ENCODE data around the gene DYNLL2. TPM values are rescaled to one million over a fixed set of nuclear protein-coding genes. Genes with fewer than 3 reads are reported as not detected.

The DYNLL2 gene
- total RNA-seq, 1 donor from 2014 or later: 29.4 TPM

GRCh38 chr17:58061672-58062071 is 21.5 kb upstream of the DYNLL2 start:
- DNase-seq (ENCODE audit: low read depth) (no peak), FAIRE-seq (no peak)
- Histone ChIP-seq H3K79me2 (ENCODE audit: insufficient read depth, low read length) (no peaks in the 10 kb centered on the region), H3K27me3 (ENCODE audit: insufficient read depth, low read length) (peaks cover 4% of the 10 kb centered on the region), H3K4me1 (ENCODE audit: insufficient read depth, low read length) (peaks cover 6% of the 10 kb centered on the region), H3K9me3 (ENCODE audit: insufficient read depth, low read depth, low read length) (no peaks in the 10 kb centered on the region), H3K4me3 (ENCODE audit: insufficient read depth, low read depth, low read length) (no peak overlapping the region), H3K4me2 (ENCODE audit: low read length) (no peak overlapping the region), H3K27ac (ENCODE audit: low read depth, low read length) (no peak overlapping the region), H3K9ac (ENCODE audit: low read length) (no peak overlapping the region), H3K36me3 (ENCODE audit: insufficient read depth, low read length) (no peaks in the 10 kb centered on the region), H4K20me1 (ENCODE audit: insufficient read depth, low read length) (no peaks in the 10 kb centered on the region), H2AFZ (ENCODE audit: low read depth, low read length) (no peak overlapping the region)
- Mint-ChIP-seq H3K9me3 (ENCODE audit: unreplicated experiment) (no peaks in the 10 kb centered on the region), H3K36me3 (ENCODE audit: low read depth, unreplicated experiment) (no peaks in the 10 kb centered on the region), H3K27ac (ENCODE audit: unreplicated experiment) (no peak overlapping the region), H3K27me3 (ENCODE audit: low read depth, unreplicated experiment) (peaks cover 43% of the 10 kb centered on the region), H3K4me1 (ENCODE audit: low read depth, unreplicated experiment) (no peaks in the 10 kb centered on the region), H3K4me3 (ENCODE audit: unreplicated experiment) (no peak overlapping the region)
- TF ChIP-seq, protein P1, sequence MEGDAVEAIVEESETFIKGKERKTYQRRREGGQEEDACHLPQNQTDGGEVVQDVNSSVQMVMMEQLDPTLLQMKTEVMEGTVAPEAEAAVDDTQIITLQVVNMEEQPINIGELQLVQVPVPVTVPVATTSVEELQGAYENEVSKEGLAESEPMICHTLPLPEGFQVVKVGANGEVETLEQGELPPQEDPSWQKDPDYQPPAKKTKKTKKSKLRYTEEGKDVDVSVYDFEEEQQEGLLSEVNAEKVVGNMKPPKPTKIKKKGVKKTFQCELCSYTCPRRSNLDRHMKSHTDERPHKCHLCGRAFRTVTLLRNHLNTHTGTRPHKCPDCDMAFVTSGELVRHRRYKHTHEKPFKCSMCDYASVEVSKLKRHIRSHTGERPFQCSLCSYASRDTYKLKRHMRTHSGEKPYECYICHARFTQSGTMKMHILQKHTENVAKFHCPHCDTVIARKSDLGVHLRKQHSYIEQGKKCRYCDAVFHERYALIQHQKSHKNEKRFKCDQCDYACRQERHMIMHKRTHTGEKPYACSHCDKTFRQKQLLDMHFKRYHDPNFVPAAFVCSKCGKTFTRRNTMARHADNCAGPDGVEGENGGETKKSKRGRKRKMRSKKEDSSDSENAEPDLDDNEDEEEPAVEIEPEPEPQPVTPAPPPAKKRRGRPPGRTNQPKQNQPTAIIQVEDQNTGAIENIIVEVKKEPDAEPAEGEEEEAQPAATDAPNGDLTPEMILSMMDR (IDR thresholded peaks at IDR 0.05; ENCODE audit: insufficient read depth, low read depth, low read length): no peak
- no peak for TF ChIP-seq EZH2 (IDR thresholded peaks at IDR 0.05; ENCODE audit: insufficient read depth, low read length)

DNA sequence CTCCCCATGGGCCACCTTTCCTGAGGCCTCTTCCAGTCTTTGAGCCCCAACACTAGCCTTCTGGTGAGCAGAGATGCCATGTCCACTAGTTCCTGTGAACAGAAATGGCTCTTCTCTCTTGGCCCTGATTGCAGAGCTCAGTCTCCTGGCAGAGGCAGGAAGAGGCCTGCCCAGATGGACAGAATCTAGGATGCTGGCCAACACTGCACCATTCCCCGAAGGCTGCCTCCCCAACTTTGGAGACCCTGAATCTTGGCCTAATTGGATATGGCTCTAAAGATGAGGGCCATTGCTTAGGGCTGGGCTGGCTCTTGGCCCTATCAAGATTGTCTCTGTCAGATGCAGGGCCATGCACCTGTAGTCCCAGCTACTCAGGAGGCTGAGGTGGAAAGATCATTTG is 18.0 kb upstream of the DYNLL2 start:
- H2AFZ ChIP-seq (ENCODE audit: low read depth, low read length): no peak overlapping the region
- no peak overlapping the region for H3K9ac ChIP-seq (ENCODE audit: low read length)
- H3K4me2 ChIP-seq (ENCODE audit: low read length): no peak overlapping the region
- Mint-ChIP-seq H3K4me1 (ENCODE audit: low read depth, unreplicated experiment) (no peaks in the 10 kb centered on the region), H3K9me3 (ENCODE audit: unreplicated experiment) (no peaks in the 10 kb centered on the region), H3K27ac (ENCODE audit: unreplicated experiment) (no peak overlapping the region), H3K4me3 (ENCODE audit: unreplicated experiment) (no peak overlapping the region), H3K36me3 (ENCODE audit: low read depth, unreplicated experiment) (no peaks in the 10 kb centered on the region), H3K27me3 (ENCODE audit: low read depth, unreplicated experiment) (peaks cover 37% of the 10 kb centered on the region)
- FAIRE-seq: no peak
- H3K27ac ChIP-seq (ENCODE audit: low read depth, low read length): no peak overlapping the region
- H3K79me2 ChIP-seq (ENCODE audit: insufficient read depth, low read length): no peaks in the 10 kb centered on the region
- TF ChIP-seq, protein P1 (IDR thresholded peaks at IDR 0.05; ENCODE audit: insufficient read depth, low read depth, low read length): no peak
- no peak for TF ChIP-seq EZH2 (IDR thresholded peaks at IDR 0.05; ENCODE audit: insufficient read depth, low read length)
- peaks cover 5% of the 10 kb centered on the region for H3K4me1 ChIP-seq (ENCODE audit: insufficient read depth, low read length)
- H3K27me3 ChIP-seq (ENCODE audit: insufficient read depth, low read length): peaks cover 14% of the 10 kb centered on the region
- no peaks in the 10 kb centered on the region for H4K20me1 ChIP-seq (ENCODE audit: insufficient read depth, low read length)
- no peak for DNase-seq (ENCODE audit: low read depth)
- no peaks in the 10 kb centered on the region for H3K9me3 ChIP-seq (ENCODE audit: insufficient read depth, low read depth, low read length)
- H3K4me3 ChIP-seq (ENCODE audit: insufficient read depth, low read depth, low read length): no peak overlapping the region
- no peaks in the 10 kb centered on the region for H3K36me3 ChIP-seq (ENCODE audit: insufficient read depth, low read length)

- no peaks in the 10 kb centered on the region for H3K4me1 Mint-ChIP-seq (ENCODE audit: low read depth, unreplicated experiment)
- no peak overlapping the region for H3K27ac Mint-ChIP-seq (ENCODE audit: unreplicated experiment)
- H3K4me3 ChIP-seq (ENCODE audit: insufficient read depth, low read depth, low read length): no peak overlapping the region
- FAIRE-seq (no peak), DNase-seq (ENCODE audit: low read depth) (no peak)
- H3K9ac ChIP-seq (ENCODE audit: low read length): no peak overlapping the region
- H2AFZ ChIP-seq (ENCODE audit: low read depth, low read length): no peak overlapping the region
- H3K36me3 Mint-ChIP-seq (ENCODE audit: low read depth, unreplicated experiment): no peaks in the 10 kb centered on the region
- no peak overlapping the region for H3K27ac ChIP-seq (ENCODE audit: low read depth, low read length)
- no peaks in the 10 kb centered on the region for H3K9me3 Mint-ChIP-seq (ENCODE audit: unreplicated experiment)
- H3K4me3 Mint-ChIP-seq (ENCODE audit: unreplicated experiment): no peak overlapping the region
- no peaks in the 10 kb centered on the region for H3K4me1 ChIP-seq (ENCODE audit: insufficient read depth, low read length)
- no peaks in the 10 kb centered on the region for H4K20me1 ChIP-seq (ENCODE audit: insufficient read depth, low read length)
- H3K36me3 ChIP-seq (ENCODE audit: insufficient read depth, low read length): no peaks in the 10 kb centered on the region
- H3K79me2 ChIP-seq (ENCODE audit: insufficient read depth, low read length): no peaks in the 10 kb centered on the region
- peaks cover 35% of the 10 kb centered on the region for H3K27me3 Mint-ChIP-seq (ENCODE audit: low read depth, unreplicated experiment)
- no peak overlapping the region for H3K4me2 ChIP-seq (ENCODE audit: low read length)
- H3K27me3 ChIP-seq (ENCODE audit: insufficient read depth, low read length): peaks cover 20% of the 10 kb centered on the region
- H3K9me3 ChIP-seq (ENCODE audit: insufficient read depth, low read depth, low read length): no peaks in the 10 kb centered on the region
- TF ChIP-seq, protein P1 (IDR thresholded peaks at IDR 0.05; ENCODE audit: insufficient read depth, low read depth, low read length): no peak
- TF ChIP-seq EZH2 (IDR thresholded peaks at IDR 0.05; ENCODE audit: insufficient read depth, low read length): no peak
Observed at GRCh38 chr17:58066401-58066800, 16.8 kb upstream of the DYNLL2 start.

Measured in astrocyte (in vitro differentiated cells and primary cell).